HG03571 (cell line): ENCODE results near the gene KAZN.

Source experiments
- ATAC-seq: cut with Tn5 transposase; IDR thresholded peaks from one replicate; pipeline ENCODE4 v1.9.1; 2021; ENCODE audit not compliant: unreplicated experiment

The KAZN gene

GRCh38 chr1:14844356-14844755 lies 245.9 kb downstream of the KAZN start:
- no peak for ATAC-seq

- no peak for ATAC-seq
Measured at GRCh38 chr1:14844923-14845617, 246.6 kb downstream of the KAZN start.

- ATAC-seq = no peak
Measured at GRCh38 chr1:14845851-14846250, 247.4 kb downstream of the KAZN start.

- ATAC-seq = no peak
Measured at GRCh38 chr1:14846688-14847087, 248.2 kb downstream of the KAZN start.

GRCh38 chr1:14848203-14848602 lies 249.7 kb downstream of the KAZN start:
- ATAC-seq = no peak

- ATAC-seq = no peak
Measured at GRCh38 chr1:14848625-14849024, 250.1 kb downstream of the KAZN start.

- ATAC-seq = no peak
Measured at GRCh38 chr1:14849038-14849437, 250.6 kb downstream of the KAZN start.

- ATAC-seq = no peak
Measured at GRCh38 chr1:14850563-14850962, 252.1 kb downstream of the KAZN start.

GRCh38 chr1:14851760-14852159 lies 253.3 kb downstream of the KAZN start:
- ATAC-seq = no peak

GRCh38 chr1:14852291-14852690 lies 253.8 kb downstream of the KAZN start:
- ATAC-seq = no peak

GRCh38 chr1:14853518-14853917 lies 255.0 kb downstream of the KAZN start:
- no peak for ATAC-seq

GRCh38 chr1:14855268-14855667 lies 256.8 kb downstream of the KAZN start:
- no peak for ATAC-seq

GRCh38 chr1:14855801-14856200 lies 257.3 kb downstream of the KAZN start:
- ATAC-seq = no peak

GRCh38 chr1:14857436-14858195 lies 259.1 kb downstream of the KAZN start:
- ATAC-seq = no peak

GRCh38 chr1:14862114-14862771 lies 263.8 kb downstream of the KAZN start:
- ATAC-seq = no peak

GRCh38 chr1:14865106-14865505 lies 266.6 kb downstream of the KAZN start:
- no peak for ATAC-seq

- no peak for ATAC-seq
Measured at GRCh38 chr1:14866911-14867612, 268.6 kb downstream of the KAZN start.

- ATAC-seq = no peak
Measured at GRCh38 chr1:14869187-14869586, 270.7 kb downstream of the KAZN start.

GRCh38 chr1:14871218-14871970 lies 272.9 kb downstream of the KAZN start:
- ATAC-seq = no peak

GRCh38 chr1:14872762-14873161 lies 274.3 kb downstream of the KAZN start:
- no peak for ATAC-seq

GRCh38 chr1:14873677-14874076 lies 275.2 kb downstream of the KAZN start:
- ATAC-seq = no peak
